Measurements from ENCODE around the gene TCEAL4.

The TCEAL4 gene

DNA sequence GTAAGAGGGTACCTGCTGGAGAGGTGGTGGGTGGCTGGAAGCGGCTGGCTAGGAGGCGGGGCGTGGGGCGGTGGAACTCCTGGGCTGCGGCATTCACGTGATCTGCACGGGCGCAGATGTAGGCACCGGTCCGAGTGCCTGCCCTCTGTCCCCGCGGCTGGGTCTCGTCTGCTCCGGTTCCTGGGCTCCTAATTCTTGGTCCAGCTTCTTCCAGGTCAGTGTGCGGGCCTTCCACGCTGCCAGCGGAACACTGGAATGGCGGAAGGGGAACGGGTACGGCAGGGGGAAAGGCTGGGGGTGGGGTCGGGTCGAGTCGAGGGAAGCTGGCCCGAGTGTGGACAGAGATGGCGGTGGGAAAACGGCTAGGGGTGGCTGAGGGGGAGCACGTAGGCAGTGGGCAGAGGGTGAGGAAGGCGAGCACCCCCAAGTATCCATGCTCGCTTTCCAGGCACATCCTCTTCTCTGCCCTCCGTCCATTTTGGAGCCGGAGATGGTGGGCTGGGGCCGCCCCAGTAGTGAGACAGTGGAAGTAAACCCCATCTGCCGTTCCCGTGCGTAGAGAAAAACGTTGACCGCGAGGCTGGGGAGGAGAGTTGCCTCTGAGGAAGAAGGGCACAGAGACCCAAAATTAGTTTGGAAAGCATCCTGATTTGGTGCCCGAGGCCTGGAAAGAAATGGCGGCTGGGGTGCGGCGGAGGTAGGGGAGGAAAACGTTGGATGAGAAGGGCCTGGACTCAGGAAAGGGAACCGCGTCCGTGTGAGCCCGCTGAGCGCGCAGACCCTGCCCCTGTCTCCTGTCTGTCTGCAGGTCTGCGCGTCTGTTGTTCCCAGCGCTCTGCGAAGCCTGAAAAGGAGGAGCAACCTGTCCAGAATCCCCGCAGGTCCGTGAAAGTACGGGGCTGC, at the start of gene TCEAL4:
Gene TCEAL4, plus strand, starts transcription at position 105 of the 903 bp plus-strand sequence. CDS start 1,161 bp downstream, outside the sequence.
- peak within 1 kb of the TSS; percentile 78 for H3K4me3 ChIP-seq (ENCODE audit: control insufficient read depth, low read depth, low read length)
- no peak for DNase-seq (ENCODE audit: low read depth)

DNA sequence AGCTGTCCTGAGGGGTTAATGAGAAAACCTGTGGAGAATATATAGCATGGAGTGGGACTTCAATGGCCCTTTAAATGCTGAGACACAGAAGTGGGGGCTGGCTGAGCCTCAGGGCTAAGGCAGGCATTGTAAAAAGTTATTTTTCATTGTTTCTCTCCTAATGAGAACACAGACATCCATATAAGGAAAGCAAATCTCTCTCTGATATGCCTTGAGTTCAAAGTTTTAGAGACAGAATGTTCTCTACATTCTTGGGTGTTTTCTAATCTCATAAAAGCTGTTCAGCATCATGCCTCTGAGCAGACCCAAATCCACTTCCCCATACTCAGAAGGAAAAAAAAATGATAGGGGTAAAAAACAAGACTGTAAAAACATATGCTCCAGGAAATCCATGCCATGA, 49.2 kb upstream of the TCEAL4 start:
- DNase-seq (ENCODE audit: low read depth), result no peak
- no peak for TF ChIP-seq CTCF (IDR thresholded peaks at IDR 0.05; ENCODE audit: control insufficient read depth, insufficient read depth, low read depth, low read length, missing control alignments)
- H3K4me3 ChIP-seq (ENCODE audit: control insufficient read depth, low read depth, low read length), result no peak overlapping the region

More for the DNA sequence above, at the start of gene TCEAL4:
- no peak for TF ChIP-seq CTCF (IDR thresholded peaks at IDR 0.05; ENCODE audit: control insufficient read depth, insufficient read depth, low read depth, low read length, missing control alignments)

DNA sequence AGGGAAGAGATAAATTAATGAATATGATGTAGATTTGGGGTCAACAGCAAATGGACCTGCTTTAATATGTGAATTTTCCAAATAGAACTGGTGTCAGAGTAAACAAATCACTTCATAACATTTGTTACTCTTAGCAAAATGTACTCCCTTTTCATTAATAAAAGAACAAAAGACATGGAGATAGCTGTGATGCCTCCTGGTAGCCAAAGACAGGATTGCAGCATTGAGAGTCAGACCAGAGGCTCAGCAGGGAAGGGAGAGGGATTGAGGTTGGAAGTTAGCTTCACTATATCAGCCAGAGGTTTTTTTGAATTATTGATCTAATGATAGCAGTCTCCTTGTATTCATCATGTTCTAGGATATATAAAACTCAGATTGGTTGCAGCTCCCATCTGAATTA, 48.6 kb upstream of the TCEAL4 start:
- DNase-seq (ENCODE audit: low read depth), result no peak
- TF ChIP-seq CTCF (IDR thresholded peaks at IDR 0.05; ENCODE audit: control insufficient read depth, insufficient read depth, low read depth, low read length, missing control alignments), result no peak

GRCh38 chrX:103537871-103538387, 47.4 kb upstream of the TCEAL4 start:
- H3K4me3 ChIP-seq (ENCODE audit: control insufficient read depth, low read depth, low read length), result no peak overlapping the region
- TF ChIP-seq CTCF (IDR thresholded peaks at IDR 0.05; ENCODE audit: control insufficient read depth, insufficient read depth, low read depth, low read length, missing control alignments), result no peak
- no peak for DNase-seq (ENCODE audit: low read depth)

More for the DNA sequence above, 48.6 kb upstream of the TCEAL4 start:
- no peak overlapping the region for H3K4me3 ChIP-seq (ENCODE audit: control insufficient read depth, low read depth, low read length)

DNA sequence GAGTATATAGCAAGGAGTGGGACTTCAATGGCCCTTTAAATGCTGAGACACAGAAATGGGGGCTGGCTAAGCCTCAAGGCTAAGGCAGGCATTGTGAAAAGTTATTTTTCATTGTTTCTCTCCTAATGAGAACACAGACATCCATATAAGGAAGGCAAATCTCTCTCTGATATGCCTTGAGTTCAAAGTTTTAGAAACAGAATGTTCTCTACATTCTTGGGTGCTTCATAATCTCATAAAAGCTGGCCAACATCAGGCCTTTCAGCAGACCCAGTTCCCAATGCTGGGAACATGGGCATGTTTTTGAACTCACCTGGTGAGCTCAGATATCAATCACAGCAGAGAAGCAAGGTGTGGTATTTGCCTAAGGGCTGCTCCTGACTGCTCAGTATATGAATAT, 46.6 kb upstream of the TCEAL4 start:
- no peak for TF ChIP-seq CTCF (IDR thresholded peaks at IDR 0.05; ENCODE audit: control insufficient read depth, insufficient read depth, low read depth, low read length, missing control alignments)
- no peak overlapping the region for H3K4me3 ChIP-seq (ENCODE audit: control insufficient read depth, low read depth, low read length)
- no peak for DNase-seq (ENCODE audit: low read depth)

- no peak overlapping the region for H3K4me3 ChIP-seq (ENCODE audit: control insufficient read depth, low read depth, low read length)
- no peak for TF ChIP-seq CTCF (IDR thresholded peaks at IDR 0.05; ENCODE audit: control insufficient read depth, insufficient read depth, low read depth, low read length, missing control alignments)
- DNase-seq (ENCODE audit: low read depth), result no peak
Measured at GRCh38 chrX:103539695-103540094, 45.6 kb upstream of the TCEAL4 start.
